ENCODE data around the gene TCF4.

DNA sequence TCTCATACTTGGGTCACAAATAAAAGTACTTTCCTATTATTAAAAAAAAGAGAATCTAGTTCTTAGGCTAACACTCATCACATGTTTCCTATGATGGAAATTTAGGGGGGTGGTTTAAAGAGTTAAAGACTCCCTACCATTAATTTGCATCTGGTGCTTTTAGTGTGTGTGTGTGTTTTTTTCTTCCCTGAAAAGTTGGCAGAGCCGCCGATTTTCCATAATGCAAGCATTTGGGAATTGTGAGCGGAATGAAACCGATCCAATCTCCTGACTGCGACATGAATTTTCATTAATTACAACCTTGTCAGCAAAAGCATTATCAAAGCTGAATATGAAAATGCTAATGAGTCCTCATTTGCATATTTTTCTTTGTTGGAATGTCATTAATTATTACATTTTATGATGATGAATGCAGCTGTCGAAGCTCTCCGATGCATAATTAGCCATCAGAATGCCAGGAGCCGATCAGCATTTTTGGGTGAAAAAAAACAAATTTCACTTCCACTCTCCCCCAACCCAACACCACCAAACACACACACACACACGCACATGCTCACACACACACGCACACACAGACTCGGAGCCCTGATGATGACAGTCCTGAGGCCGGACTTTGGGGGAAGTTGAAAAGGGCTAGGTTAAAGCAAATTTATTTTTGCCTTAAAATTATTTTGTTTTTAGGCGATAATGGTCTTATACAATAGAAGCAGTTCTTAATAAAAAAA lies 165.4 kb downstream of the TCF4 start:
- TF ChIP-seq CTCF (IDR thresholded peaks at IDR 0.05; ENCODE audit: extremely low read depth in 1 of 2, insufficient read depth in 1 of 2, low read depth in 1 of 2, low read length in 2 of 2): no peak
- TF ChIP-seq, protein P1, sequence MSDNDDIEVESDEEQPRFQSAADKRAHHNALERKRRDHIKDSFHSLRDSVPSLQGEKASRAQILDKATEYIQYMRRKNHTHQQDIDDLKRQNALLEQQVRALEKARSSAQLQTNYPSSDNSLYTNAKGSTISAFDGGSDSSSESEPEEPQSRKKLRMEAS (IDR thresholded peaks at IDR 0.05; ENCODE audit: insufficient read depth, insufficient read length): no peak
- TF ChIP-seq POLR2A (IDR thresholded peaks at IDR 0.05; ENCODE audit: low read depth, low read length): no peak
- no peak for TF ChIP-seq GATA2 (IDR thresholded peaks at IDR 0.05; ENCODE audit: insufficient read depth, insufficient read length, low read depth, low read length)
- TF ChIP-seq POLR2AphosphoS5 (IDR thresholded peaks at IDR 0.05; ENCODE audit: insufficient read depth, low read depth, low read length): no peak
- no peak for TF ChIP-seq EZH2 (IDR thresholded peaks at IDR 0.05; ENCODE audit: borderline replicate concordance, low read depth, low read length, severe bottlenecking)
- TF ChIP-seq MYC (IDR thresholded peaks at IDR 0.05; ENCODE audit: low read depth, low read length): no peak
